ENCODE data around the gene C4orf51.

C4orf51 gene

GRCh38 chr4:145709843-145710242, 29.9 kb downstream of the C4orf51 start:
- no peak for DNase-seq (ENCODE audit: low spot score)

DNA sequence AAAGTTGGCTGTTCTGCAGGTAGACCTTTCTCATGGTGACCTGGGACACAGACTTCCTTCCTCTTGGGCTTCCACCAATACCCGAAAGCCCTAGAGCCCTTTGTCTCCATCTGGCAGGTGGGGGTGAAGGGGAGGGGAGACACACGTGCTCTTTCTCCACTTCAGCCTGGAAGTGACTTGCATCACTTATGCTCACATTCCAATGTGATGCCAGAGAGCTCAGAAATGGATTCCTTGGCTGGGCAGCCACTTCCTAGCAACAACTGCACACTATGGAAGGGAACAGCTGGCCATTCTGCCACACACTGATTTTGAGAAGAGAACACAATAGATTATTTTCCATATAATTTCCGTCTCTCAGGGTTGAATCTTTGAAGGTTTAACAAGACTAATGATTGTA, 36.3 kb downstream of the C4orf51 start:
- no peak for DNase-seq (ENCODE audit: low spot score)

GRCh38 chr4:145716661-145717200, 36.8 kb downstream of the C4orf51 start:
- DNase-seq (ENCODE audit: low spot score), result no peak

DNA sequence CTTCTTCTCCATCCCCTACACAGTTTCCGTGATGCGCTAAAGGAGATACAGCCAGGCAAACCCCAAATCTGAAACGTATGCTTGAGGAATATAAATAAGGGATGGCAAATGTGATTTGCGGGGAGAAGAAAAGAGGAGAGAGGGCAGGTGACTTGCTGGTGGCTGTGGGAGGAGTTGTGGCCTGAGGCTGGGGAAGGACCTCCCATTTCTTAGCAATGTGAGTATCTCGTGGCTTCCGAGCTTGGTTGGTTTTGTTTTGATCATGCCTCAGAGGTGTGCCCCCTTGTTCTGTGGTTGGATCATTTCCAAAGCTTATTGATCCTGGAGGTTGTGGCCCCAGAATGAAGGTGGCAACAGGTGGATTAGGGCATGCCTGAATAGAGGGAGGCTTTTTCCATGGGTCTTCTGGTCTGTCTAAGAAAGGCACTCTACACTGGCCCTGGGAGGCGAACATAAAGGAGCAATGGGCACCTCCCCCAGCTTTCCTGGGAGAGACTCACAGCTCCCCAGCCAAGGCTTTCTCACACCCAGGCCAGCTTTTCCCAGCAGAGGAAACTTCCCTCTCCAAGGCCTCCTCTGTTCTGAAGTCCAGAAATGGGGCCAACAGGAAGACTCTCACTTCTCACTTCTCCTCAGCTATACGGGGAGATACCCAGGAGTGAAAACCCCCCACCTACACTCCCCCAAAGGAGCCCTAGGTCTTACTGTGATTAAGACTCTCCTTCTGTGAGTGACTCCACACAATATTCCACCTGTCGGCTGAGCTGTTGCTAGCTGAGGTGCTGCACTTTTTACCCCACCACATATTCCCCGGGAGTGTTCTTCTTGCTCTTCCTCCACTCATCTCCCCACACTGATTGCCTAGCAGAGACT, 40.0 kb downstream of the C4orf51 start:
- no peak for DNase-seq (ENCODE audit: low spot score)

GRCh38 chr4:145720656-145721055, 40.7 kb downstream of the C4orf51 start:
- DNase-seq (ENCODE audit: low spot score), result no peak

GRCh38 chr4:145722561-145722960, 42.6 kb downstream of the C4orf51 start:
- no peak for DNase-seq (ENCODE audit: low spot score)

DNA sequence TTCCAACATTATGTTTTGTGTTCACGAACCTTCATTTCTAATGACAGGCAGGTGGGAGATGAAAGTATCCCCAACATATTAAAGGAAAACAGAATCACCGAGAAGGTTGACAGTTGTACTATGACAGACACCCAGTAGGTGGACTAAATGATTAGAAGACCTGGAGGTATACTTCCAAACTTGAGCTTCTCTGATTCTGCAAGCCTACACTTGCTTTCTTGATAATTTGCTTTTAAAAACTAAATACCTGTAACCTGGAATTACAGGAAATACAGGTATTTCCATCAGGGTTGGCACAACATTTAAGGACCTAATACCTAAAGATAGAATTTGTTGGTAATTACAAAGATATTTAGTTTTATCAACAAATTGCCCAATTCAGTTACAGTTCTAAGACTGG, 43.4 kb downstream of the C4orf51 start:
- no peak for DNase-seq (ENCODE audit: low spot score)

GRCh38 chr4:145730026-145730425, 50.1 kb downstream of the C4orf51 start:
- no peak for DNase-seq (ENCODE audit: low spot score)

DNA sequence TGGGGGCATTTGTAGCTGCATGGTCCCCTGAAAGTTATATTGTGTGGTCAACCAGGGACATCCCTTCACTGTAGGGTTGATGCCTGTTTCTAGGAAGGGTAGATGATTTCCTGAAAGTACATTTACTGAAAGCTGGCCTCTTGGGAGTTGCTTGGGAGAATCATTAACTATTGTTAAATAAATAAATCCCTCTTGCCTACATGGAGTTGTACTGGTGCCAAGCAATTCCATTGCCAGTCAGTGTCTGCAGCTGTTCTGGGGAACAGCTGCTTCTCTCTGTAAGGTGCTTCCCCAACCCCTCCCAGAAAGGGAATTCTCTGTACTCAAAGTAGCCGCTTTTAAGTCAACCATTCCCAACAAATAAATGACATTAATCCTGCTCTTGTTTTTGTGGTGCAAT, 51.1 kb downstream of the C4orf51 start:
- DNase-seq (ENCODE audit: low spot score), result no peak

- DNase-seq (ENCODE audit: low spot score), result no peak
These were observed 52.3 kb downstream of the C4orf51 start for GRCh38 chr4:145732001-145732815.

DNA sequence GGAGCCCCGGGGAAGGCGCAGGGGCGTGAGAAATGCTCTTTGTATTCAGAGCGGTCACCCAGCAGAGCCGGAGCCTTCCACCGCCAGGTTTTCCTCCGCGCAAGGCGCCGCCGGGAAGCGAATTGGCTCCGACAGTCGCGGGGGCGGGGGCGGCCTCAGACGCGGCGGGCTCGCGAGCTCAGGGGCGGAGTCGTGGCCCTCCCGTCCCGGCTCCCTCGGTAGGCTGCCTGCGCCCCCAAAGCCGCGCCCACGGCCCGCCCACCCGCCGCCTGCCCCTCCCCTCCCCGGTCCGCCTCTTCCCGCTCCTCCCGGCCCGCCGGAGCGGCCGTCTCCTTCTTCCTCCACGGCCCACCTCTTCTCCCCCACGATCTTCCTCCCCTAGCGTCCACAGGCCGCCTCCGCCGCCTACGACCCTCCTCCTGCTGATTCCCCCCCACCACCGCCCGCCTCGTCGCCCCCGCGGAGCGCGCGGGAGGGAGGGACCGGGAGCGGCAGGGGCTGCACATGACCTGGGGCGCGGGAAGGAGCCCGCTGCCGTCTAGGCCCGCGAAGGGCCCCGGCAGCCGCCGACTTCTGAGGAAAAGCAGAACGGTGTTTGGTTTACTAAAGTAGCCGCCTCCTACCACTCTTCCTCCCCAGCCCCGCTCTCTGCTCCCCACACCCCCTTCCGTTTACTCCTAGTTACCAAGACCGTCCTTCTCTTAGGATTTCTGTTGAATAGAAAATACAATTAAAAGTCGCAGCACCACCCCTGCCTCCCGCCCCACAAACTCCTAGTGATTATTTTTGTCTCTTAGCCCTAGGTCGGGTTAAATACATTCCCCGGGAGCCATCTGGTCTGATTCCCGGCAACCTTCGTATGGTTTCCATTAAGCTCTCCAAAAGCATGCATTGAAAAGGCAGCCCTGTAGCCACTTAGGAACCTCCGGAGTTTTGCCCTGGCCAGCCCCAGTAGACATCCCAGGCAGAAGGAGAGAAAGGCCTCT, 53.2 kb downstream of the C4orf51 start:
- peak; percentile 95 for DNase-seq (ENCODE audit: low spot score)

DNA sequence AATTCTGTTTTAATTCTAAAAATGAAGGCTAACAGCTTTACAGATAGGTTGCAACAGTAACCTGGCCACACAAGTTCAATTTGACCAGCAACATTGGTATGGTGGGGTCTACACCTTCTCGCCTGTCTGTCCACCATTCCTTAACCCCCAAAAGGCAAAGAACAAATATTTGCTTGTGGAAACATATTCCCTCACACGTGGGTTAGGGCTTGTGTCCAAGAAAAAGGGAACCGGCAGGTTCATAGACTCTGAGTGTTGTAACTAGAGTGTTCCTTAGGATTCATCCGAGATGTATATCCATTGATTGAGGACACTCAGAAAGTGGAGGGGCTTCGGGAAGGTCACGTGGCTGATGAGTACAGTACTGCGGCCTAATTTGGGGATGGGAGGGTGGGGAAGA, 54.1 kb downstream of the C4orf51 start:
- no peak for DNase-seq (ENCODE audit: low spot score)

- no peak for DNase-seq (ENCODE audit: low spot score)
These were observed 54.8 kb downstream of the C4orf51 start for GRCh38 chr4:145734576-145735346.

DNA sequence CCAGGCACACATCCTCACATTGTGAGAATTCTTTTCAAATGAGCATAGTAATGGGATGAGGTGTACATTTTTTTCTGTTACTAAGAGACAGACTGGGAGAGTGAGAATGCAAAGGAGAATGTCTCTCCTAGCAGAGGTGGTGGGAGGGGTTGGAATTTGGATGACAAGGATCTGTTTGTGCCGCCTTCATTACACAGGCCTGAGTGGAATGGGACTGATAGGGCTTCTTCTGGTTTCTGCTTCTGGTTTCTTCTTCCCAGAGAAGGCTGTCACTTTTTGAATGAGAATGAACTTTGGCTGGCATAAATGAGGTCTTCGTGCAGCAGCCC, 55.4 kb downstream of the C4orf51 start:
- DNase-seq (ENCODE audit: low spot score), result no peak

DNA sequence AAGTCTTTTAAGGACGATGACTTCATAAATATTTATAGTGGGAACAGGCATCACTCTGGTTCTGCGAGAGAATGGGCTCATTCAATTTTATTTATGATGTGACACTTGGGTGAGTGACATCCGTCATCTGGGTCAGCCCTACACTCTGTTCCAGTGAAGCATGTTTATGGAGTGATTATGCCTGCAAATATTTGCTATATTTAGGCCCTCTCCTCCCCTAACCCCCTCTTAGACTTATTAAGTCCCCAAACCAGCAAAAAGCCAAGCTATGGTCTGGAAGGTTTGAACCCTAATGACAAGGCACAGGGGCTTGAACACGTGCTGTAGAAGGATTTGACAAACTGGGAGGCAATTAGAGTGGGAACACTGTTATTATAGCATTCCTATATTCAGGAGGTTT, 55.9 kb downstream of the C4orf51 start:
- DNase-seq (ENCODE audit: low spot score), result no peak

DNA sequence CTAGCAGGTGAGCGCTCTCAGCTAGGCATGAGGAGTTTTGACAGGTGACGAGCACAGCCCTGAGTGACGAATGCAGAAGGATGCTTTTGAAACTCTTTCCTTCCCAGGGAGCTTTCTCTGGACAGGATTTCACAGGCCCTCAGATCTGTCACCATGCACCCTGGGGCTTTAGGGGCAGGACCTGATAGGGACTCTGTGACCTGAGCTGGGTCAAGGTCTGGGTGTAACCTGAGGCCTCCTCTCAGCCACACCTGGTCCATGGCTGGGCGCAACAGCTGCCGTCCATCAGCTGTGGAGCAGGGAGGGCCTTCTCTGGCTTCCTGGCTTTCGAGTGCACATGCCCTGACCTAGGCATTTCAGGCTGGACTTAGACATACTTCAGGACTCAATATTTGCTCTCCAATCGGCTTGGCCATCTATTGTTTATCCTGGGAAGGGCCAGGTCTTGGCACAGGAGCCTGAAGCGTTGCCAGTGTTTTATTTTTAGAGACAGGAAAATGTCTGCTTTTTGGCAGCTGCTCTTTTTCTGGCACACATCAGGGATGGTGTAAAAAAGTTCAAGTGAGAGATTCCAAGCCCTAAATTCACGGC, 56.4 kb downstream of the C4orf51 start:
- DNase-seq (ENCODE audit: low spot score), result no peak

DNA sequence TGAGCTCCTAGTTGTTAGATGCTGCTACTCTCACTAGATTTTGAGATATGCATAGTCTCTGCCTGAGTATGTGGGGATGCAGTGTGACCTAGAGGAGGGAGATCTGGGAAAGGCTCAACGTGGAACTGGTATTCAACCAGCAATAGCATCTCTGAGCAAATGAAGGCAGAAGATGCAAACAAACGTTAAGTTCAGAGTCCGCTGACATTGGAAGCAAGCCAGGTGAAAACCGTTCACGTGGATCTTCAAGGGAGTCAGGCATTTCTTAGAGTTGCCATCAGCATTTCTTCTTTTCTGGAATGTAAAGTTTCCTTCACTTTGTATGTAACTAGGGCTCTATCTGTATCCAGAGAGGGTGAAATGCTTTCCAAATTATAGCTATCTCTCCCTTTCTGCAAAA, 59.9 kb downstream of the C4orf51 start:
- no peak for DNase-seq (ENCODE audit: low spot score)

DNA sequence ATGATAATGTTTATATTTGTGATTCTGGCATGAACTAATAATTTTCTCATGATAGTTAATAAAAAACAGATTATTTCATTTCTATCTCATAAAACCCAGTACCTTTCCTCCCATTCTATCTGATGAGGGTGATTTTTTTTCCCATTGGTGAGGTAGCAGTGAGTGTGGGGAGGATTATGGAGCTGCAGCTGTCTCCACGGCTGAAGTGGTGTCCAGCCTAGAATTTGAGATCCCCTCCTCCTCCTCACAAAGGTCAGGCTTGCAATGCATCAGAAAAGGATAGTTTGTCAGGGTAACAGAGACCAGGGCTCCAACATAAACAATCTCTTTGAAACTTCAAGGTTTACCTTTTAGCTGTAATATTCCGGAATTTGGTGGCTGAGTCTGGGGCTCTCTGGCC, 60.9 kb downstream of the C4orf51 start:
- no peak for DNase-seq (ENCODE audit: low spot score)

- DNase-seq (ENCODE audit: low spot score), result no peak
These were observed 63.7 kb downstream of the C4orf51 start for GRCh38 chr4:145743641-145744040.

- DNase-seq (ENCODE audit: low spot score), result no peak
These were observed 75.9 kb downstream of the C4orf51 start for GRCh38 chr4:145755802-145756201.

DNA sequence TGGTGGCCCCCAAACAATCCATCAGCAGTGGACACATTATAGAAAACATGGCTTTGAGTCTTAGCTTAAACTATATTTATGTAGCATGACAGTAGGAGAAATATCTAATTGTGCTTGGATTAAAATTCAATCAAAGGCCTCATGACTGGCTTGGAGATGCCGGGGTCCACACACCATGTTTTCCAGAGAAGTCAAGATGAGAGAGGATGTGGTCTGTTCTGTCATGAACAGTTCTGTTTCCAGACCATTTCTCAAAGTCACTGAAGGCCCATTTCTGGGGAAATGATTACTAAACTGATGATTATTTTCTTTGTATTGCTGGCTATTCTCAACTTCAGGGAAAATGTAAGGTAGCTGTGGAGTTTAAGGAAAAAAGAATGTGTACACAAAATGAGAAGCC, 76.3 kb downstream of the C4orf51 start:
- DNase-seq (ENCODE audit: low spot score), result no peak

Measured in ecto neural progenitor cell (in vitro differentiated cells).